Measurements from ENCODE around the gene RPRD1A. TPM values are rescaled to one million over a fixed set of nuclear protein-coding genes. Genes with fewer than 3 reads are reported as not detected.
"Not testable (repeated sequence)": the region's sequence is repeated elsewhere in the genome, so short reads cannot be mapped to it uniquely, and the experiment has no call there.

The RPRD1A gene, protein sequence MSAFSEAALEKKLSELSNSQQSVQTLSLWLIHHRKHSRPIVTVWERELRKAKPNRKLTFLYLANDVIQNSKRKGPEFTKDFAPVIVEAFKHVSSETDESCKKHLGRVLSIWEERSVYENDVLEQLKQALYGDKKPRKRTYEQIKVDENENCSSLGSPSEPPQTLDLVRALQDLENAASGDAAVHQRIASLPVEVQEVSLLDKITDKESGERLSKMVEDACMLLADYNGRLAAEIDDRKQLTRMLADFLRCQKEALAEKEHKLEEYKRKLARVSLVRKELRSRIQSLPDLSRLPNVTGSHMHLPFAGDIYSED
- 10 to 100 TPM; 62.4 to 73.4 (median 69.8) TPM for polyA plus RNA-seq (ENCODE audit: insufficient read length in 4 of 4)

DNA sequence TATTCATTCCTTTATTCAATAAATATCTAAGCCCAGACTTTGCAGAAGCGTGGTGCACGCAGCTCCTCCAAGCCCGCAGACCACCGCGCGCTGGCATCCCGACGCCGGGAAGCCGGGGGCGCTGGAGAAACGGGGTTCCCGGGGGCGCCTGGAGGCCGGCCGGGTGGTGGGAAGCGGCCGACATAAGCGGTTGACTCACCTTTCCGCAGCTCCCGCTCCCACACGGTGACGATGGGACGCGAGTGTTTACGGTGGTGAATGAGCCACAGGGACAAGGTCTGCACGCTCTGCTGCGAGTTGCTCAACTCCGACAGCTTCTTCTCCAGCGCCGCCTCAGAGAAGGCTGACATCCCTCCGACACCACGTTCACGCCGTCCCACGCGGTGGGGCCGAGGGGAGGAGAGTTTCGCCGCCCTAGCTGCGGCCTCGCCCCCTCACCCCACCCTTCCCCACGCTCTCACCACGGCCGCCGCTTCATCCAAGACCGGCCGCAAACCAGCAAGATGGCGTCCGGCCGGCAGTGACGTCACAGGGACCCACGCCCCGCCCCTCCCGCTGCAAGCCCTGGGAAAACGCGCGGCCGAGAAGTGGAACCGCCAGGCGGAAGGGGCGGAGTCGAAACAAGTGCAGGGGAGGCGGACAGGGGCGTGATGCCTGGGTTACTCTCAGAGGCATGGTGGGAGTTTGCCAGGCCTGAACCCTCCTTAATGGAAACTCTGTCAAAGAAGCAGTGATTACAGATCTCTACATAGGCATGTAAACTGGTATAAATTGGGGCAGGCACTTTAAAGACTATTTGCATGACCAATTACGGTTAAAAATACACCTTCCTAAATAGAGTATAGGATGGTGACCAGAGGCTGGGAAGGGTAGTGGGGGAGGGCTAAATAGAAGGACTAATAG is at the start of gene RPRD1A:
Gene RPRD1A, minus strand, starts transcription at position 505 of the 903 bp plus-strand sequence. Its CDS starts 155 bp downstream, at position 350.
- peak; percentile 86 to 91 (median 90) for DNase-seq (ENCODE audit: low read depth in 4 of 4, low spot score in 3 of 4)

- DNase-seq (ENCODE audit: low read depth in 4 of 4, low spot score in 3 of 4), result not testable (repeated sequence)
These were observed 49.4 kb upstream of the RPRD1A start for GRCh38 chr18:36116771-36117170.

DNA sequence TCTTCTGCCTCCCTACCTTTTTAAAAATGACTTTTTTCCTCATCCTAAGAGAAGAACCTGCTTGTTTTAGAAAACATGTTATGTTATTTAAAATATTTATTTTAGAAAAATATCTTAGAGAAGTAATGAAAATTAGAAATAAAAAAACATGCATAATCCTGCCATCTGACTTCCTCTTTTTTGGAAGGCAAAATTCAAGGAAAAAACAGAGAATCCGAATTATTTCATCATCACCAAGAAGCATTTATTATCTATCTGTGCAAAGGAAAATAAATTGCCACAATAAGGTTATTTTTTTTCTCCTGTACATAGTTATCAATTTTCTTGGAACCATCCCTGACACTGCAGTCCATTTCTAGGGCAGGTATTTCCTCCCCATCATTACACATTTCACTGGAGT is 47.4 kb upstream of the RPRD1A start:
- no peak for DNase-seq (ENCODE audit: low read depth in 4 of 4, low spot score in 3 of 4)

GRCh38 chr18:36114251-36114650 is 46.9 kb upstream of the RPRD1A start:
- no peak for DNase-seq (ENCODE audit: low read depth in 4 of 4, low spot score in 3 of 4)

DNA sequence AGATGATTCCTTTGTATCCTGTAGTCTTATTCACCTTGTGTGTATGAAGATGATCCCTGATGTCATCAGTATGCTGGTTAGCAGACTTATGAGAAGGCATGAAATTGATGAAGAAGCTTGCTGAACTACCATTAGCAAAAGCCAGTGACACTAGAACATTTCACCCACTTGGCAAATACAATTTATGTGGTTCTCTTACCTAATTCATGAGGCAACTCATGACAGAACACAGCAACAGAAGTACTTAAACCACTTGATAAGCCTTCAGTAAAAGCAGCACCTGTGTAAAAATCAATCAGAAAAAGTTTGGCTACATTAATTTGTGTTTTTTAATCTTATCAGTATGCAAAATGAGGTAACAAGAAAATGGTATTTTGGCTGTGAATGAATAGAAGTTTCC is 44.9 kb upstream of the RPRD1A start:
- no peak for DNase-seq (ENCODE audit: low read depth in 4 of 4, low spot score in 3 of 4)

DNA sequence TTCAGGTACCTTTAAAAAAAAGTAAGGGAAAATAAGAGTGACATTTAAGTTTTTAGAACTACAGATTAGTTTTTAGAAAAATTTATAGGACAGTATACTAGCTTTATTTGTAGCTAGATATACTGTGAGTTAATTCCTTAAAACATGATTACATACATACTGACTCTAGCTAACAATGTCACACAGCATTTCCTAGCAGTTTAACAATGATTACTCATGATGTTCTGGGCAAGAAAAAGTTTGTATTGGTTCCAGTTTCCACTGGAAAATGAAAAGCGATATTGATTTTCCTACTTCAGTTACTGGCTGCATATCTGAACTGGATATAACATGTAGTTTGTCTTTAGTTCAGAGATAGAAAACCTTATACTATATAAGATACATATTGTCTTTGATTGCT is 42.4 kb upstream of the RPRD1A start:
- no peak for DNase-seq (ENCODE audit: low read depth in 4 of 4, low spot score in 3 of 4)

DNA sequence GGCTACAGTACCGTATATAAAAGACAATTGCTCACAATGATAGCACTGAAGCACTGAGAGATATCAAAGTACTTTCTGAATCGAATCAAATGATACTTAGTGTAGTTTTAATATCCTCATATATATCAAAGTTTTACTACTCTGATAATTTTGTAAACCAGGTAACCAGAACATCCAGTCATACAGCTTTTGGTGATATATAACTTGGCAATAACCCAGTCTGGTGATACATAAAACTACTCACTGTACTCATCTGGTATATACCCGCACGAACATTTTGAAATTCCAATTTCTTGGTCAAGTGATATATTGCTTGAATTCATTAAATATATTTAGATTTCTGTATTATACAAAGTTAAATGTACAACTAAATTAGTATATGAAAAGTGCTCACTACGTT is 41.2 kb upstream of the RPRD1A start:
- no peak for DNase-seq (ENCODE audit: low read depth in 4 of 4, low spot score in 3 of 4)

- no peak for DNase-seq (ENCODE audit: low read depth in 4 of 4, low spot score in 3 of 4)
These were observed 40.8 kb upstream of the RPRD1A start for GRCh38 chr18:36108196-36108595.

GRCh38 chr18:36107477-36107876 is 40.1 kb upstream of the RPRD1A start:
- DNase-seq (ENCODE audit: low read depth in 4 of 4, low spot score in 3 of 4), result no peak

- DNase-seq (ENCODE audit: low read depth in 4 of 4, low spot score in 3 of 4), result no peak
These were observed 37.4 kb upstream of the RPRD1A start for GRCh38 chr18:36104749-36105148.

DNA sequence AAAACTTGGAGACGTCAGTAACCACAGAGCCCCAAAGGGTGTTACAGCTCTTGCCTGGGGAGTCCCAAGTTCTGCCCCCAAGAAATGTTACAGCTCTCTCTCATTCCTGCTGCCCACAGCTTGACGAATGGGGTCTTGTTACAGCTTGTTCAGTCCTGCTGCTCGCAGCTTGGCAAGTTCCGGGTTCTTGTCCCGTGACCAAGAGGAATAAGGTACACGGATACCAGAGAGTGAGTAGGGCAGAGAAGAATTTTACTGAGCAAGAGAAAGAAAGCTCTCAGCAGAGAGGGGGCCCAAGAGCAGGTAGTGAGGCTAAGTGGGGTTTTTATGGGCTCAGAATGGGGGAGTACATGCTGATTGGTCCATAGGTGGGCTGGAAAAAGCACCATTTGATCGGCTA is 34.6 kb upstream of the RPRD1A start:
- no peak for DNase-seq (ENCODE audit: low read depth in 4 of 4, low spot score in 3 of 4)

DNA sequence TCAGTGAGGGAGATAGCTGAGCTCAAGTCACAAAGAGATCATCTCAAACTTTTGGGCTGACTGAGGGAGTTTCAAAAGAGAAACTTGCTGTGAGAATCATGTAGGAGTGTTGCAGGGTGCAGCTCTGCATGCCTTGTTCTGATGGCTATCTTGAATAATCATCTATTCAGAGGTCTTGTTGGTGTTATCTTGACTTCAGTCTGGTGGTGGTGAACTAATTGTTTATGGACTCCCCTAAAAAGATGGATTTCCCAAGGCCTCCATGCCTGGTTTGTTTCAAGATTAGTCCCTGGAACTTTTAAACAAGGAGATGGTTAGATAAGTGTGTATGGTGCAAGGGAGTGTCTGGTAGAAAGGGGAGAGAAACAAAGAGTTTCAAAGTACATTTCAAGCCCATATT is 32.0 kb upstream of the RPRD1A start:
- no peak for DNase-seq (ENCODE audit: low read depth in 4 of 4, low spot score in 3 of 4)

- no peak for DNase-seq (ENCODE audit: low read depth in 4 of 4, low spot score in 3 of 4)
These were observed 29.6 kb upstream of the RPRD1A start for GRCh38 chr18:36096955-36097354.

DNA sequence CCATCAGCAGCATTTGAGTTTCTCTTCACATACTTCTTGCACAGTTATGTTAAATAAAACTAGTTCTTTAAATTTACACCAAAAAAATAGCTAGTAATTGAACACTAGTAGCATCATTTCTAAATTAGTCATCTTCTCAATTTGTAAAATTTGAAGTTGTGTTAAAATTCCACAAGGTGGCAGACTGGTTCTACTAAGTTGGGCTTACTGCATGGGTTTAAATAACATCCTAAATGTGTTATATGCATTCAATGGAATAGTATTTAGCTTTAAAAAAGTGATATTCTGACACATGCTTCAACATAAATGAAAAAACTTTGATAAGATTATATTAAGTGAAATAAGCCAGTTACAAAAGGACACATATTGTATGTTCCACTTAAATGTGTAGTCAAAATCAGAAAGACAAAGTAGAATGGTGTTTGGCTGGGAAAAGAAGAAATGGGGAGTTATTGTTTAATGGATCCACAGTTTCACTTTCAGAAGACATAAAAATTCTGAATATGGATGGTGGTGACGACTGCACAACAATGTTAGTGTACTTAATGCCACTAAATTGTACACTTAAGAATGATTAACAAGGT is 28.7 kb upstream of the RPRD1A start:
- DNase-seq (ENCODE audit: low read depth in 4 of 4, low spot score in 3 of 4), result peak in 2 of 4 donors; percentile 17 to 25

DNA sequence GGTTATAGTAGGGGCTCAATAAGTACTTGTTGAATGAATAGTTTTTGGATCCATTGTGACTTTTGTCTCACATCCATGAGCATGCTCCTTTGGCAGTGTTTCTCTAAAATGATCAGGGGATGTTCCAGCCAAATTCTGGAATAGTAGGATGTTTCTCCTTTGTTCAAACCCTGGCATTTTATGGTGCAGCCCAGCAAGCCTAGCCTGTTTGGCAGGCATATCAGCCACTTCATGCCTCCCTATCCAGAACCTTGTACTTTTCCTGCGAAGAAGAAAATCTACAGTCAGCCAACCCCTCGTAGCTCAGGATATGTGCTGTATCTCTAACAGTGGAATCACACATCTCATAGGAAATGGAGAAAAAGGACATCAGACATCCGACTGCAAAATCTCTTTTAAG is 27.1 kb upstream of the RPRD1A start:
- DNase-seq (ENCODE audit: low read depth in 4 of 4, low spot score in 3 of 4), result no peak

- not testable (repeated sequence) for DNase-seq (ENCODE audit: low read depth in 4 of 4, low spot score in 3 of 4)
These were observed 24.8 kb upstream of the RPRD1A start for GRCh38 chr18:36092116-36092515.

GRCh38 chr18:36089001-36089400 is 21.6 kb upstream of the RPRD1A start:
- DNase-seq (ENCODE audit: low read depth in 4 of 4, low spot score in 3 of 4), result no peak

GRCh38 chr18:36088256-36088655 is 20.9 kb upstream of the RPRD1A start:
- DNase-seq (ENCODE audit: low read depth in 4 of 4, low spot score in 3 of 4), result no peak

GRCh38 chr18:36086186-36086585 is 18.8 kb upstream of the RPRD1A start:
- no peak for DNase-seq (ENCODE audit: low read depth in 4 of 4, low spot score in 3 of 4)

GRCh38 chr18:36085195-36085594 is 17.8 kb upstream of the RPRD1A start:
- no peak for DNase-seq (ENCODE audit: low read depth in 4 of 4, low spot score in 3 of 4)

GRCh38 chr18:36083729-36084128 is 16.4 kb upstream of the RPRD1A start:
- no peak for DNase-seq (ENCODE audit: low read depth in 4 of 4, low spot score in 3 of 4)

Data from right renal pelvis (tissue), 4 donors.